Liver (tissue), 9 donors: ENCODE measurements around the gene PRKCSH. TPM values are rescaled to one million over a fixed set of nuclear protein-coding genes. Genes with fewer than 3 reads are reported as not detected.

Experiments used
- DNase-seq: peaks from one replicate; pipeline ENCODE4 v3.0.0-alpha.2; 2017; ENCODE audit warnings: low spot score
- H3K27ac ChIP-seq, 2 donors: one replicate each; pipeline ENCODE4 v1.7.0; 2013; ENCODE audit warnings: inconsistent platforms in 2 of 2, low read length in 2 of 2, control low read depth in 1 of 2, low read depth in 1 of 2, mild to moderate bottlenecking in 1 of 2
- H3K27me3 ChIP-seq, 4 donors: one replicate each; pipeline versions ENCODE4 v1.6.1 to v1.7.0; 2013; ENCODE audit warnings: low read length in 3 of 4, inconsistent platforms in 1 of 4, mild to moderate bottlenecking in 1 of 4, moderate library complexity in 1 of 4; ENCODE audit not compliant: control insufficient read depth in 4 of 4, insufficient read depth in 4 of 4
- H3K36me3 ChIP-seq, 4 donors: one replicate each; pipeline versions ENCODE4 v1.6.1 to v1.7.0; 2013; ENCODE audit warnings: low read length in 3 of 4, mild to moderate bottlenecking in 3 of 4, low read depth in 1 of 4, moderate library complexity in 1 of 4; ENCODE audit not compliant: control insufficient read depth in 4 of 4, insufficient read depth in 3 of 4
- H3K4me1 ChIP-seq, 4 donors: one replicate each; pipeline versions ENCODE4 v1.6.1 to v1.7.0; 2013; ENCODE audit warnings: low read length in 3 of 4, mild to moderate bottlenecking in 3 of 4, moderate library complexity in 1 of 4; ENCODE audit not compliant: control insufficient read depth in 4 of 4, insufficient read depth in 4 of 4
- H3K4me3 ChIP-seq, 3 donors: one replicate each; pipeline versions ENCODE4 v1.6.1 to v1.7.0; 2013; ENCODE audit warnings: low read length in 3 of 3, control low read depth in 1 of 3, low read depth in 1 of 3, mild to moderate bottlenecking in 1 of 3
- H3K9ac ChIP-seq, 2 donors: one replicate each; pipeline ENCODE4 v1.7.0; 2013; ENCODE audit warnings: low read length in 2 of 2, mild to moderate bottlenecking in 2 of 2, moderate library complexity in 2 of 2, control low read depth in 1 of 2, low read depth in 1 of 2
- H3K9me3 ChIP-seq, 4 donors: one replicate each; pipeline versions ENCODE4 v1.6.1 to v1.7.0; 2013; ENCODE audit warnings: low read length in 3 of 4; ENCODE audit not compliant: control insufficient read depth in 4 of 4
- EGR1 ChIP-seq, 2 donors: IDR thresholded peaks; 2 replicates each; pipeline ENCODE4 v1.6.1; 2016 to 2018; ENCODE audit warnings: antibody characterized with exemption in 2 of 2, low read depth in 2 of 2
- FOXA1 ChIP-seq: IDR thresholded peaks from 2 replicates; pipeline ENCODE4 v1.6.1; 2016; ENCODE audit warnings: antibody characterized with exemption
- FOXA2 ChIP-seq: IDR thresholded peaks from 2 replicates; pipeline ENCODE4 v1.6.1; 2016; ENCODE audit warnings: antibody characterized with exemption
- GABPA ChIP-seq, 2 donors: IDR thresholded peaks in 1 of 2; conservative IDR thresholded peaks in 1 of 2; 2 replicates each; pipeline ENCODE4 v1.6.1; 2016; ENCODE audit warnings: antibody characterized with exemption in 2 of 2, mild to moderate bottlenecking in 1 of 2, moderate library complexity in 1 of 2
- HNF4A ChIP-seq, 2 donors: conservative IDR thresholded peaks; 2 replicates each; pipeline ENCODE4 v1.6.1; 2016; ENCODE audit warnings: antibody characterized with exemption in 2 of 2, mild to moderate bottlenecking in 2 of 2
- JUND ChIP-seq, 2 donors: IDR thresholded peaks; 2 replicates each; pipeline ENCODE4 v1.6.1; 2016; ENCODE audit warnings: antibody characterized with exemption in 2 of 2
- MAX ChIP-seq: IDR thresholded peaks from 2 replicates; pipeline ENCODE4 v1.6.1; 2016; ENCODE audit warnings: antibody characterized with exemption
- NR2F2 ChIP-seq: IDR thresholded peaks from 2 replicates; pipeline ENCODE4 v1.6.1; 2016; ENCODE audit warnings: antibody characterized with exemption
- RAD21 ChIP-seq, 2 donors: IDR thresholded peaks; 2 replicates each; pipeline ENCODE4 v1.6.1; 2016; ENCODE audit warnings: antibody characterized with exemption in 2 of 2, mild to moderate bottlenecking in 2 of 2
- RXRA ChIP-seq, 2 donors: IDR thresholded peaks; 2 replicates each; pipeline ENCODE4 v1.6.1; 2017 to 2018; ENCODE audit warnings: antibody characterized with exemption in 2 of 2, mild to moderate bottlenecking in 1 of 2
- SP1 ChIP-seq: IDR thresholded peaks from 2 replicates; pipeline ENCODE4 v1.6.1; 2018; ENCODE audit warnings: antibody characterized with exemption, mild to moderate bottlenecking
- TAF1 ChIP-seq: conservative IDR thresholded peaks from 2 replicates; pipeline ENCODE4 v1.6.1; 2016; ENCODE audit warnings: antibody characterized with exemption, mild to moderate bottlenecking
- YY1 ChIP-seq: IDR thresholded peaks from 2 replicates; pipeline ENCODE4 v1.6.1; 2016; ENCODE audit warnings: antibody characterized with exemption, mild to moderate bottlenecking
- whole genome bisulfite sequencing: extraction: QIAGEN DNeasy Blood & Tissue Kit; methylation state at CpG from one replicate; pipeline ENCODE4 v1.1.7; 2013; 5-methylcytosine and 5-hydroxymethylcytosine counted together
- polyA plus RNA-seq, 2 donors: library from polyadenylated mRNA; stranded (reverse) in 1 of 2; unstranded in 1 of 2; fragments of 200-250 nt in 1 of 2; fragments of >200 nt in 1 of 2; fragmentation: Nextera tagmentation in 1 of 2; extraction: Ambion mirVana in 1 of 2; gene quantifications; one replicate each; pipeline versions ENCODE4 v1.2.1 to v1.2.3, GENCODE V29; 2013 to 2015
- total RNA-seq, 2 donors: library from RNA; depleted of rRNA; stranded (reverse); fragments of >200 nt; gene quantifications; one replicate each; pipeline ENCODE4 v1.2.3, GENCODE V29; 2014
- TF ChIP-seq, protein P1 (sequence below): IDR thresholded peaks from 2 replicates; pipeline ENCODE4 v1.6.1; 2016; ENCODE audit warnings: antibody characterized with exemption
- TF ChIP-seq, protein P2 (sequence below): IDR thresholded peaks from 2 replicates; pipeline ENCODE4 v1.6.1; 2016; ENCODE audit warnings: antibody characterized with exemption, mild to moderate bottlenecking
- TF ChIP-seq, protein P3 (sequence below): IDR thresholded peaks from 2 replicates; pipeline ENCODE4 v1.6.1; 2016; ENCODE audit warnings: antibody characterized with exemption
- TF ChIP-seq, protein P4 (sequence below): fragments of 150-350 bp; IDR thresholded peaks from 2 replicates; pipeline ENCODE4 v1.5.1; 2017; ENCODE audit warnings: improper control_type of control experiment, low read depth, low read length; ENCODE audit not compliant: missing input control
- donor health status: healthy.
- donor health status: healthy.
- donor health status: healthy.
- donor health status: healthy.
- donor health status: healthy.

Gene PRKCSH
- total and polyA plus RNA-seq, 4 donors: 42.9 to 165 (median 78.3) TPM

GRCh38 chr19:11422163-11423065, 13.0 kb upstream of the PRKCSH start:
- WGBS: 10% methylated on average over 56 of the region's 56 CpGs
- H3K4me1 ChIP-seq: peaks cover 8 to 23% (median 12%) of the 10 kb centered on the region in 4 donors
- H3K36me3 ChIP-seq: no peaks in the 10 kb centered on the region
- TF ChIP-seq TAF1 (no peak), EGR1 (IDR thresholded peaks at IDR 0.05; ENCODE audit: low read depth in 2 of 2) (no peak), GABPA (IDR thresholded peaks at IDR 0.05 in 1 of 2, conservative IDR thresholded peaks at IDR 0.05 in 1 of 2) (no peak), FOXA1 (no peak), FOXA2 (no peak), HNF4A (conservative IDR thresholded peaks at IDR 0.05) (no peak), YY1 (no peak)
- TF ChIP-seq, protein P1, sequence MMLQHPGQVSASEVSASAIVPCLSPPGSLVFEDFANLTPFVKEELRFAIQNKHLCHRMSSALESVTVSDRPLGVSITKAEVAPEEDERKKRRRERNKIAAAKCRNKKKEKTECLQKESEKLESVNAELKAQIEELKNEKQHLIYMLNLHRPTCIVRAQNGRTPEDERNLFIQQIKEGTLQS: no peak
- TF ChIP-seq, protein P2, sequence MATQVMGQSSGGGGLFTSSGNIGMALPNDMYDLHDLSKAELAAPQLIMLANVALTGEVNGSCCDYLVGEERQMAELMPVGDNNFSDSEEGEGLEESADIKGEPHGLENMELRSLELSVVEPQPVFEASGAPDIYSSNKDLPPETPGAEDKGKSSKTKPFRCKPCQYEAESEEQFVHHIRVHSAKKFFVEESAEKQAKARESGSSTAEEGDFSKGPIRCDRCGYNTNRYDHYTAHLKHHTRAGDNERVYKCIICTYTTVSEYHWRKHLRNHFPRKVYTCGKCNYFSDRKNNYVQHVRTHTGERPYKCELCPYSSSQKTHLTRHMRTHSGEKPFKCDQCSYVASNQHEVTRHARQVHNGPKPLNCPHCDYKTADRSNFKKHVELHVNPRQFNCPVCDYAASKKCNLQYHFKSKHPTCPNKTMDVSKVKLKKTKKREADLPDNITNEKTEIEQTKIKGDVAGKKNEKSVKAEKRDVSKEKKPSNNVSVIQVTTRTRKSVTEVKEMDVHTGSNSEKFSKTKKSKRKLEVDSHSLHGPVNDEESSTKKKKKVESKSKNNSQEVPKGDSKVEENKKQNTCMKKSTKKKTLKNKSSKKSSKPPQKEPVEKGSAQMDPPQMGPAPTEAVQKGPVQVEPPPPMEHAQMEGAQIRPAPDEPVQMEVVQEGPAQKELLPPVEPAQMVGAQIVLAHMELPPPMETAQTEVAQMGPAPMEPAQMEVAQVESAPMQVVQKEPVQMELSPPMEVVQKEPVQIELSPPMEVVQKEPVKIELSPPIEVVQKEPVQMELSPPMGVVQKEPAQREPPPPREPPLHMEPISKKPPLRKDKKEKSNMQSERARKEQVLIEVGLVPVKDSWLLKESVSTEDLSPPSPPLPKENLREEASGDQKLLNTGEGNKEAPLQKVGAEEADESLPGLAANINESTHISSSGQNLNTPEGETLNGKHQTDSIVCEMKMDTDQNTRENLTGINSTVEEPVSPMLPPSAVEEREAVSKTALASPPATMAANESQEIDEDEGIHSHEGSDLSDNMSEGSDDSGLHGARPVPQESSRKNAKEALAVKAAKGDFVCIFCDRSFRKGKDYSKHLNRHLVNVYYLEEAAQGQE: no peak
- no peaks in the 10 kb centered on the region for H3K27me3 ChIP-seq
- H3K9ac ChIP-seq: no peak overlapping the region
- peaks cover 0 to 2% (median 0%) of the 10 kb centered on the region in 4 donors for H3K9me3 ChIP-seq
- H3K4me3 ChIP-seq: peak overlapping the region in 1 of 3 donors; percentile 26
- peak; percentile 68 for DNase-seq
- H3K27ac ChIP-seq: peak overlapping the region in 1 of 2 donors; percentile 25

- H3K4me3 ChIP-seq: no peak overlapping the region
- no peak overlapping the region for H3K9ac ChIP-seq
- DNase-seq: no peak
- no peak overlapping the region for H3K27ac ChIP-seq
- H3K9me3 ChIP-seq: peaks cover 0 to 2% (median 0%) of the 10 kb centered on the region in 4 donors
- peaks cover 8 to 21% (median 11%) of the 10 kb centered on the region in 4 donors for H3K4me1 ChIP-seq
- no peaks in the 10 kb centered on the region for H3K27me3 ChIP-seq
- H3K36me3 ChIP-seq: no peaks in the 10 kb centered on the region
- WGBS: 43% methylated on average over 27 of the region's 27 CpGs
- TF ChIP-seq GABPA (IDR thresholded peaks at IDR 0.05 in 1 of 2, conservative IDR thresholded peaks at IDR 0.05 in 1 of 2): no peak
- no peak for TF ChIP-seq HNF4A (conservative IDR thresholded peaks at IDR 0.05)
- no peak for TF ChIP-seq MAX
- TF ChIP-seq, protein P3, sequence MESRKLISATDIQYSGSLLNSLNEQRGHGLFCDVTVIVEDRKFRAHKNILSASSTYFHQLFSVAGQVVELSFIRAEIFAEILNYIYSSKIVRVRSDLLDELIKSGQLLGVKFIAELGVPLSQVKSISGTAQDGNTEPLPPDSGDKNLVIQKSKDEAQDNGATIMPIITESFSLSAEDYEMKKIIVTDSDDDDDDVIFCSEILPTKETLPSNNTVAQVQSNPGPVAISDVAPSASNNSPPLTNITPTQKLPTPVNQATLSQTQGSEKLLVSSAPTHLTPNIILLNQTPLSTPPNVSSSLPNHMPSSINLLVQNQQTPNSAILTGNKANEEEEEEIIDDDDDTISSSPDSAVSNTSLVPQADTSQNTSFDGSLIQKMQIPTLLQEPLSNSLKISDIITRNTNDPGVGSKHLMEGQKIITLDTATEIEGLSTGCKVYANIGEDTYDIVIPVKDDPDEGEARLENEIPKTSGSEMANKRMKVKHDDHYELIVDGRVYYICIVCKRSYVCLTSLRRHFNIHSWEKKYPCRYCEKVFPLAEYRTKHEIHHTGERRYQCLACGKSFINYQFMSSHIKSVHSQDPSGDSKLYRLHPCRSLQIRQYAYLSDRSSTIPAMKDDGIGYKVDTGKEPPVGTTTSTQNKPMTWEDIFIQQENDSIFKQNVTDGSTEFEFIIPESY: no peak
- TF ChIP-seq FOXA2: no peak
- no peak for TF ChIP-seq RAD21 (IDR thresholded peaks at IDR 0.05)
- TF ChIP-seq RXRA (IDR thresholded peaks at IDR 0.05): no peak
- TF ChIP-seq, protein P4, sequence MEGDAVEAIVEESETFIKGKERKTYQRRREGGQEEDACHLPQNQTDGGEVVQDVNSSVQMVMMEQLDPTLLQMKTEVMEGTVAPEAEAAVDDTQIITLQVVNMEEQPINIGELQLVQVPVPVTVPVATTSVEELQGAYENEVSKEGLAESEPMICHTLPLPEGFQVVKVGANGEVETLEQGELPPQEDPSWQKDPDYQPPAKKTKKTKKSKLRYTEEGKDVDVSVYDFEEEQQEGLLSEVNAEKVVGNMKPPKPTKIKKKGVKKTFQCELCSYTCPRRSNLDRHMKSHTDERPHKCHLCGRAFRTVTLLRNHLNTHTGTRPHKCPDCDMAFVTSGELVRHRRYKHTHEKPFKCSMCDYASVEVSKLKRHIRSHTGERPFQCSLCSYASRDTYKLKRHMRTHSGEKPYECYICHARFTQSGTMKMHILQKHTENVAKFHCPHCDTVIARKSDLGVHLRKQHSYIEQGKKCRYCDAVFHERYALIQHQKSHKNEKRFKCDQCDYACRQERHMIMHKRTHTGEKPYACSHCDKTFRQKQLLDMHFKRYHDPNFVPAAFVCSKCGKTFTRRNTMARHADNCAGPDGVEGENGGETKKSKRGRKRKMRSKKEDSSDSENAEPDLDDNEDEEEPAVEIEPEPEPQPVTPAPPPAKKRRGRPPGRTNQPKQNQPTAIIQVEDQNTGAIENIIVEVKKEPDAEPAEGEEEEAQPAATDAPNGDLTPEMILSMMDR: no peak
- no peak for TF ChIP-seq NR2F2
- TF ChIP-seq JUND (IDR thresholded peaks at IDR 0.05): no peak
- TF ChIP-seq, protein P1: no peak
- no peak for TF ChIP-seq SP1
- TF ChIP-seq YY1: no peak
- no peak for TF ChIP-seq FOXA1
- no peak for TF ChIP-seq EGR1 (IDR thresholded peaks at IDR 0.05; ENCODE audit: low read depth in 2 of 2)
- TF ChIP-seq, protein P2: no peak
- no peak for TF ChIP-seq TAF1
Measured at GRCh38 chr19:11423164-11423790, 12.2 kb upstream of the PRKCSH start.
